Measurements from ENCODE around the gene UGT3A2. TPM values are rescaled to one million over a fixed set of nuclear protein-coding genes. Genes with fewer than 3 reads are reported as not detected.

Gene UGT3A2
- polyA plus RNA-seq, 1 donor (not counting 4 experiments of a cell fraction or from before 2014, with no cell fraction given) = 0.07 TPM

GRCh38 chr5:36066001-36066539, 612 bp downstream of the UGT3A2 start:
- no peak for FAIRE-seq
- Histone ChIP-seq H3K4me2 (ENCODE audit: control insufficient read depth, extremely low read depth, insufficient read depth, low read depth, low read length) (peak overlapping the region; percentile 68), H3K27ac (ENCODE audit: control insufficient read depth, insufficient read depth, low read length) (no peak overlapping the region), H3K9ac (ENCODE audit: control insufficient read depth, extremely low read depth, insufficient read depth, low read length) (no peak overlapping the region), H2AFZ (ENCODE audit: control insufficient read depth, low read length) (peak overlapping the region; percentile 26), H3K9me3 (ENCODE audit: control insufficient read depth, low read depth, low read length) (no peaks in the 10 kb centered on the region), H3K27me3 (ENCODE audit: control insufficient read depth, extremely low read depth, insufficient read depth, low read length) (peaks cover 31% of the 10 kb centered on the region), H3K4me3 (ENCODE audit: control insufficient read depth in 2 of 3, extremely low read depth in 1 of 3, insufficient read depth in 2 of 3, low read depth in 1 of 3, low read length in 3 of 3) (peak overlapping the region in 2 of 3 experiments; percentile 11 to 20), H3K4me1 (ENCODE audit: control insufficient read depth, extremely low read depth, insufficient read depth, low read length) (no peaks in the 10 kb centered on the region), H4K20me1 (ENCODE audit: control insufficient read depth, extremely low read depth, insufficient read depth, low read length) (no peaks in the 10 kb centered on the region), H3K79me2 (ENCODE audit: control insufficient read depth, insufficient read depth, low read length) (no peaks in the 10 kb centered on the region), H3K36me3 (ENCODE audit: control insufficient read depth in 2 of 2, extremely low read depth in 1 of 2, insufficient read depth in 2 of 2, low read length in 2 of 2) (no peaks in the 10 kb centered on the region), H3K9me1 (ENCODE audit: control insufficient read depth, extremely low read depth, insufficient read depth, low read length) (no peaks in the 10 kb centered on the region)
- dilution Hi-C loops (cut with MboI; ENCODE audit: extremely low pct_ligation_motif_present, low sequenced_read_pairs) = no loop called here
- TF ChIP-seq EZH2 (IDR thresholded peaks at IDR 0.05; ENCODE audit: low read length) = no peak
- no peak for TF ChIP-seq CTCF (optimal IDR thresholded peaks at IDR 0.05 in 1 of 3, IDR thresholded peaks at IDR 0.05 in 1 of 3, conservative IDR thresholded peaks at IDR 0.05 in 1 of 3; ENCODE audit: extremely low read depth in 1 of 3, insufficient read depth in 2 of 3, low read length in 3 of 3)
- no peak for DNase-seq (ENCODE audit: low read depth, low spot score)

GRCh38 chr5:36060420-36060887, 6.2 kb downstream of the UGT3A2 start:
- dilution Hi-C loops (cut with MboI; ENCODE audit: extremely low pct_ligation_motif_present, low sequenced_read_pairs) = no loop called here
- no peaks in the 10 kb centered on the region for H4K20me1 ChIP-seq (ENCODE audit: control insufficient read depth, extremely low read depth, insufficient read depth, low read length)
- H3K9me1 ChIP-seq (ENCODE audit: control insufficient read depth, extremely low read depth, insufficient read depth, low read length) = no peaks in the 10 kb centered on the region
- H2AFZ ChIP-seq (ENCODE audit: control insufficient read depth, low read length) = no peak overlapping the region
- no peak for FAIRE-seq
- H3K4me3 ChIP-seq (ENCODE audit: control insufficient read depth in 2 of 3, extremely low read depth in 1 of 3, insufficient read depth in 2 of 3, low read depth in 1 of 3, low read length in 3 of 3) = no peak overlapping the region
- H3K4me2 ChIP-seq (ENCODE audit: control insufficient read depth, extremely low read depth, insufficient read depth, low read depth, low read length) = peak overlapping the region; percentile 10
- H3K36me3 ChIP-seq (ENCODE audit: control insufficient read depth in 2 of 2, extremely low read depth in 1 of 2, insufficient read depth in 2 of 2, low read length in 2 of 2) = no peaks in the 10 kb centered on the region
- no peak overlapping the region for H3K27ac ChIP-seq (ENCODE audit: control insufficient read depth, insufficient read depth, low read length)
- TF ChIP-seq EZH2 (IDR thresholded peaks at IDR 0.05; ENCODE audit: low read length) (no peak), CTCF (optimal IDR thresholded peaks at IDR 0.05 in 1 of 3, IDR thresholded peaks at IDR 0.05 in 1 of 3, conservative IDR thresholded peaks at IDR 0.05 in 1 of 3; ENCODE audit: extremely low read depth in 1 of 3, insufficient read depth in 2 of 3, low read length in 3 of 3) (no peak)
- H3K79me2 ChIP-seq (ENCODE audit: control insufficient read depth, insufficient read depth, low read length) = no peaks in the 10 kb centered on the region
- peaks cover 5% of the 10 kb centered on the region for H3K4me1 ChIP-seq (ENCODE audit: control insufficient read depth, extremely low read depth, insufficient read depth, low read length)
- no peaks in the 10 kb centered on the region for H3K9me3 ChIP-seq (ENCODE audit: control insufficient read depth, low read depth, low read length)
- no peak for DNase-seq (ENCODE audit: low read depth, low spot score)
- H3K27me3 ChIP-seq (ENCODE audit: control insufficient read depth, extremely low read depth, insufficient read depth, low read length) = peaks cover 8% of the 10 kb centered on the region
- no peak overlapping the region for H3K9ac ChIP-seq (ENCODE audit: control insufficient read depth, extremely low read depth, insufficient read depth, low read length)

All from keratinocyte (primary cell).